NCI-H1092 (cell line): ENCODE results near the gene GMEB2.

Source experiments
- DNase-seq: peaks from one replicate; lab custom pipeline; 2025; lab: John Stamatoyannopoulos, UW

The GMEB2 gene

DNA sequence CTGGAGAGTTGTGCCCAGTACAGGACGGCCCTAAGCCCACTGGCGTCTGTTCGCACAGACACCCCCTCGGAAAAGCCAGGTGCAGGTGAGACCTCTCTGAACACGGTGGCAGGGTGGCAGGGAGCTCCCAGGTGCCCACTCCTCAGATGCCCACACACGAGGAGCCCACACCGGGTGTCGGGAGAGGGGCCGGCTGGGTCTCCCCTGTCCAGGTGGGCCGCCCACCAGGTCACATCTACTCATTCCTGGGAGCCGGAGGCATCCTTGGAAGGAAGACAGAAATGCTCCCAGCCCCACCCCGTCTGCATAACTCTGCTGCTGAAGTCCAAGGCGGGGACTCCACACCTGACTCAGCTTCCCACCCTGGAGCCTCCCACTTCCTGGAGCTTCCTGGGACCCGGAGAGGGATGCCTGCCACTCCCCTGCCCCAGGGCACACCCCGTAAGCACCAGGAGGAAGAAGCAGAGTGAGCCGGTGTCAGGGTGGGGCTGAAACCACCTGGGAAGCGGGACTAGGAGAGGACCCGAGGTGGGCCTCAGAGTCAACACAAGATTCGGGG, 81.9 kb downstream of the GMEB2 start:
- DNase-seq = no peak

DNA sequence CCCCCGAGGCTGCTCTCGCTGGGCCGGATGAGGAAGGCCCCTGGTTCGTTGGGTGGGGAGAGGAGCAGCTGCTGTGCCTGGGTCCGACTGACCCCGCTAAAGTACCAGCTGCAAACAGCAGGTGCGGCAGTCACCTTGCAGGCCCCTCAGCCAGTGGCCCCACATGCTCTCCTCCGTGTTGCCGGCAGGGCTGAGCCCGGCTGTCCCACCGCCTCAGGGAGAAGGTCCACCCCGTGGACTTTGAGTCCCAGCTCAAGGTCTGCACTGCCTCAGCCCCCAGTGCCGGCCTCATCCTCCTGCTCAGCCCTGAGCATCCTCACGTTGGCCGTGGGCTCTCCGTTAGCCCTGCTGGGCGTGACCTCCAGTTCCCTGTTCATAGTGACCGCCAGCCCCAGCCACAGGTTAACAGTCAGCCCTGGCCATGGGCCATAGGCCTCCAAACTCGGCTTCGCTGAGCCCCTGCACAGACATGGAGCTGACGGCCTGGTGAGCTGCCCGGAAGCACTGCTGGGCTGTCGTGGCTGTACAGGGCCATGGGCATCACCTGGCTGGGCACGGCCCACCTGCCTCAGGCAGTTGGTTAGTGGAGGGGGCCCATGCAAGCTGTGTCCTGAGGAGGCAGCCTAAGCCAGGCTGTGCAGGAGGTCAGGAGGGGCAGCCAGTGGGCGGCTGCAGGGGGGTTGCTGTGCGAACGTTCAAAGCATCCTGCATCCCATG, 82.5 kb downstream of the GMEB2 start:
- no peak for DNase-seq

DNA sequence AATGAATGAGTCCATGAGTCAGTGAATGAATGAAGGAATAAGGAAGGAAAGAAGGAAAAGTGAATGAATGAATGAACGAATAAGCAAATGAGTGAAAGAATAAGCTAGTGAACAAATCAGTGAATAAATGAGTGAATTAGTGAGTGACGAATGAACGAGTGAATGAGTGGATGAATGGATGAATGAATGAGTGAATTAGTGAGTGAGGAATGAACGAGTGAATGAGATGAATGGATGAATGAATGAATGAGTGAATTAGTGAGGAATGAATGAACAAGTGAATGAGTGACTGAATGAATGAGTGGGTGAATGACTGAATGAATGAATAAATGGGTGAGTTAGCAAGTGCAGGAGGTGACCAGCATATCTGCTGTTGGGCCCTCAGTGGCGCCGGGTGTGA, 83.2 kb downstream of the GMEB2 start:
- no peak for DNase-seq

DNA sequence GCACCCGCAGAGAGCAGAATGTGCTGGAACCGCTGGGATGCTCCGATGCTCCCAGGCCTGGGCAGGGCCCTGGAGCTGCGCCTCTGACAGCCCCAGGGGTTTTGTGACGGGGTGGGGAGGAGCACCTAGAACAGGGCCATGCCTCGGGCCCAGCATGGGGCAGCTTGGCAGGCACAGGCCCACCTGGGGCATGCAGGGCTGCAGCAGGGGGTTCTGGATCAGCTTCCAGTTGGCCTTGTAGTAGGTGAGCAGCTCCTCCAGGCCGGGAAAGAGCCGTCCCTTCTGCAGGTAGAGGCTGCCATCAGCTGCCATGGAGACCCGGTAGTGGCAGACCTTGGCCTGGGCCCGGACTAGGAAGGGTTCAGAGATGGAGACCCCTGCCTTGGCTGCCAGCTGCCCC, 83.8 kb downstream of the GMEB2 start:
- DNase-seq = no peak

DNA sequence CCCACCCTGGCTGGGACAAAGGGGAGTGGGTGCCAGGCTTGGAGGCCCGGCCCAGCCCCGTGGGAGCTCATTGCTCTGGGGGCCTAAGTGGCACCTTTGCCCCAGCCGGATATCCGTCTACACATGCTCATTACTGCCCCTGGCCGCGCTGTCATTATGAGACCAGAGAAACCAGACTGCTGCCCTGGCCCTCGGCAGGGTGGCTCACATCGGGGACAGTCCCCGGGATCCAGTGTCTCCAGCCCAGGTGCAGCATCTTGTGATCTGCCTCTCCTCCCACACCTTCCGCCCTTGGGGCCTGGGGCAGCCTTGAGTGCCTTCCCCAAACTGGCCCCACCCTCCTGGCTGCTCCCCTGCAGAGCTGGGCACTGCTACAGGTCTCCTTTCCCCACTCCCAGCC, 84.2 kb downstream of the GMEB2 start:
- no peak for DNase-seq

DNA sequence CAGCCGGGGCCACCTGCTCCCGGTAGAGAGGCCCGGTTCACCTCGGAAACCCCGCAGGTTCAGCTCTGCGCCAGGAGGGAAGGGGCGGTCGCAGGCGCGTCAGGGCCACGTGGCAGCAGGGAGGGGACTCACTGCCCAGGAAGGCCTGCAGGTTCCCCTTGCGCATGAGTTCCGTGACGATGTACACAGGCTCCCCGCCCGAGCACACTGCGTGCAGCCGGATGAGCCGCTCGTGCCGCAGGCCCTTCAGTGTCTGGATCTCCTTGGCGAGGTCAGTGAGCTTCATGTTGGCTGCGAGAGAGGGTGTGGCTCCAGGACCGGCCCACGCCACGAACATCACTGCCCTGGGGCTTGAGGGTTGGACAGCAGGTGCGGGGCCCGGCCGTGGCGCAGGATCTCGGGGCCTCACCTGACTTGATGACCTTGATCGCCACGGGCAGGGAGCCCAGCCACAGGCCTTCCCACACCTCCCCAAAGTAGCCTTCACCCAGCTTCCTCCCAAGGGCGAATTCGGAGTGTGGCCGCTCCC, 84.8 kb downstream of the GMEB2 start:
- no peak for DNase-seq

DNA sequence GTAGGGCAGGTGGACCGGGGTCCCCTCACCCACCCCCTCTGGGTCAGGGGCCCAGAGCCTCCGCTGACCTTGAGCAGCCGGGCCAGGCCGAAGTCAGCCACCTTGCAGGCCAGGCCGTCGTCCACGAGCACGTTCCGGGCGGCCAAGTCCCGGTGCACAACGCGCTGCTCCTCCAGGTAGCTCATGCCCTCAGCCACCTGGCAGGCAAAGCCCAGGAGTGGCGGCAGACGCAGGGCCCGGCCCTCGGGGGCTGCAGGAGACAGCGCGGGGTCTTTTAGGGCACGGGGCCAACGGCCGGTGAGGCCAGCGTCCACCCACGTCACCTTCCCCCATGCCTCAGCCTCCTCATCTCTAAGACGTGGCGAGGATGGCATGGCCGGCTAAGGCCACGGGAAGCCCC, 85.5 kb downstream of the GMEB2 start:
- no peak for DNase-seq

DNA sequence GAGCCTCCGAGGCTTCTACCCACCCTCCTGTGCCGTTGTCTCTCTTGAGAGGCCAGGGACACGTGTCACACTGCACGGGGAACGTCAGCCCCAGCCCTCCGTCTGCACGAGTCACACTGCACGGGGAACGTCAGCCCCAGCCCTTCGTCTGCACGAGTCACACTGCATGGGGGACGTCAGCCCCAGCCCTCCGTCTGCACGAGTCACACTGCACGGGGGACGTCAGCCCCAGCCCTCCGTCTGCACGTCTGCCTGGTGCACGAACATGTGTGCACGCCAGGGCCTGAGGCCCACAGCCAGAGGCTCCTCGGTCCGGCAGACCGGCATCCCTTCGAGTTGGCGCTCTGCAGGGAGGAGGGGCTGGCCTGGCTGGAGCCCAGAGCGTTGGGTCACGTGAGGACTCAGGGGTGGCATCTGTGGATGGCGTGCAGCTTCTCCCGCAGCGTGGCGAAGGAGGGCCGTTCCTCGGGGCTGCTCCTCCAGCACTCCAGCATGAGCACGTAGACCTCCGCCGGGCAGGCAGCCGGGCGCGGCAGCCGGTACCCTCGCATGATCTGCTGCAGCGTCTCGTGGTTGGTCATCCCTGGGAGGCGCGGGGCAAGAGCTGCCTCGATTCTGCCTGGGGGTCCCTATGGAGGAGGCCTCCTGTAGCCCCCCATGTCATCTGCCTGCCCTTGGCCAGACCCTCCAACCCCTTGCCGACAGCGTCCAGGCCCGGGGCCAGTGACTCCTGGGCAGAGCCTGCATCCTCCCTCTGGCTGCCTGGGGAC, 86.3 kb downstream of the GMEB2 start:
- no peak for DNase-seq

DNA sequence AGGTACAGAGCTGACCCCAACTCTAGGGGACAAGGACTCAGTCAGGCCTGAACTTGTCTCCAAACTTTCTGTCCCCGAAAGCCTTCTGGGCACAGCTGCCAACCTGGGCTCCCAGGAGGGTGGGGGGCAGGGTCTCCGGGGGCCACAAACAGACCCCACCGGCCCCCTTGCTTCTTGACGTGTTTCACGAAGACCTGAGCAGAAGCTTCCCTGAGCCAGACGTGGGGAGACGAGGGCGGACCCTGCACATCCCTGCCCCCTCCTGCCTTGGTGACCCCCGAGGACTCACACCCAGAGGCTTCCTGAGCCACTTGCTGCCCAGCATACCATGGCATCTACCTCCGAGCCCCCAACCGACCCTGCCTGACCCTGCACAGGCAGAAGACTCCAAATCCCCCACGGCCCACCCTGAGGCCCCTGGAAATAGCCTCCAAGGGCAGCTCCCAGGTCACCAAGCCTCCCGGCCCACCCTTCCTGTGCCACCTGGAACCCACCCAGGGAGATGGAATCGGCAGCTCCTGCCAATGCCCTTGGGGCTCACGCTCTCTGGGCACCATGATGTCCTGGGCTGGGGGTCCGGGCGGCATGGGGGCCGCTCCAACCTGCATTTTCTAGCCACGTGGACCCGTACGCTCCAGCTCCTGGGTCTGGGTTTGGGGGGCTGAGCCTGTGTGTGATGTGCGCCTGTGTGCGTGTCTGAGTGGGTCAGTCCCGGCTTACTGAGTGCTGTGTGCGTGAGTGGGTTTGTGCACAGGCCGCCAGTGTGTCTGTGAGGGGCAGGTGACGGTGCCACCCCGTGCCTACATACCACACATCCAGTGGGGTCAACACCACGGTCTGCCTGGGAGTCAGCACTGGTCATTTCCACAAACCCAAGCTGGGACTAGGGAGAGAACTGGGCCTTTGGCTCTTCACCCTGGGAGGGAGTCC, 87.2 kb downstream of the GMEB2 start:
- no peak for DNase-seq

DNA sequence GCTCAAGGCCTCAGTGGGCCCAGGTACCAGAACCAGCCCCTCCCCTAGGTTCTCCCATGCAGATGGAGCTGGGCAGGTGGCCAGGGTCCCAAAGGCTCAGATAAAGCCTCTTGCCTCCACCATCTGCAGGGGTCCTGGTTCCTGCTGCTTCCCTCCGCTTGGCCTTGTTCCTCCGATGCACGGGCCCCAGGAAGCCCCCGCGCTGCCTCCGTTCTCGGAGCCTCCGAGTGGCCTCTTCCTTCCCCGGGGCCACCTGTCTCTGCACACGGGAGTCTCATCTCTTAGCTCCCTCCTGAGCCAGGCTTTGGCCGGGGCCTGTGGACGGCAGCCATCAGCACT, 87.8 kb downstream of the GMEB2 start:
- DNase-seq = no peak

DNA sequence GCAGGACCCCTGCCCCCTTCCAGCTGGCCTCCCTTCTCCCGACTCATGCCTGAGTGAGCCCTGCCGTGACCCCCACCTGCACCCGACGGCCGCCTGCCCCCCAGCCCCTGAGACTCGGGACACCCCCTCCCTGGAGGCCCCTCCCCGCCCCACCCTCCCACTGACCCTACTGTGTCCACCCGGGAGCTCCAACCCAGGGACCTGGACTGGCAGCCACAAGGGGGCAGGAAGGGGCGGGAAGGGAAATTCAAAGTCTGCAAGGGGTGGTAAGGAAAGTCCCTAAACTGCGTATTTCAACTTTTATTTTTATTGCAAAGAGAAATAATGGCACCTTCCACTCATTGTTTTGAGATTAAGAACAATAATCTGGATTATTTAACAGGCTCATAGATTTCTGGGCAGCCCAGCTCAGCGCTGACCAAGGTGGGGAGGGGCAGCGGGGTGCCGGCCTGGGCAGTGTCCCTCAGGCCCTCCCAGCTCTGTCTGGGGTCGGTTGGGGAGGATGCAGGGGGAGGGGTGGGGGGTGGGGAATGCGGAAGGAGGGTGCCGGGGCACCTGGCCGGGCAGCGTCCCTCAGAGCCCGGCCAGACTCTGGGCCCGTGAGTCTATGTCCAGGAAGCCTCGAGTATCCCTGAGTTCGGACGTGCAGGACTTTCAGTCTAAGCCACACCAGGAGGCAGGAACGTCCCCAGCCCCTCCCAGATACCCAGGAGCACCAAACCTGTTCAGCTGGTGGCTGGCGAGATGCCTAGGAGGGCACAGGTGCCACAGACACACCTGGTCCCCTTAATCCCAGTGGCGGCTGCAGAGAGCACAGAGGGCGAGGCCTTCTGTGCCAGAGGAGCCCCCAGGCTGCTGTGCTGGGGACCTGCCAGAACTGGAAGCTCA, 88.5 kb downstream of the GMEB2 start:
- DNase-seq = no peak
